Keratinocyte (primary cell): ENCODE measurements around the gene LOXL4. TPM values are rescaled to one million over a fixed set of nuclear protein-coding genes. Genes with fewer than 3 reads are reported as not detected.

Experiments
- DNase-seq: peaks from one replicate; pipeline ENCODE4 v3.0.0-alpha.2; 2011; ENCODE audit warnings: low read depth, missing footprints, low spot score
- FAIRE-seq: peaks from 2 replicates; lab custom pipeline; 2011; peaks lifted over from hg19 to GRCh38; lab: Jason Lieb, UNC
- H2AFZ ChIP-seq: 2 replicates; pipeline ENCODE4 v1.6.0; 2012; ENCODE audit warnings: low read length, control low read depth, inconsistent platforms; ENCODE audit not compliant: control insufficient read depth
- H3K27ac ChIP-seq: 2 replicates; pipeline ENCODE4 v1.5.1; 2011; ENCODE audit warnings: low read length; ENCODE audit not compliant: control insufficient read depth, insufficient read depth
- H3K27me3 ChIP-seq: 3 replicates; pipeline ENCODE4 v1.6.0; 2011; ENCODE audit warnings: low read length; ENCODE audit not compliant: control insufficient read depth, insufficient read depth; ENCODE audit errors: extremely low read depth
- H3K36me3 ChIP-seq, 2 experiments: 2 replicates in 1 of 2; 3 replicates in 1 of 2; pipeline ENCODE4 v1.5.1; 2011; ENCODE audit warnings: low read length in 2 of 2, mild to moderate bottlenecking in 1 of 2; ENCODE audit not compliant: control insufficient read depth in 2 of 2, insufficient read depth in 2 of 2; ENCODE audit errors: extremely low read depth in 1 of 2
- H3K4me1 ChIP-seq: 3 replicates; pipeline ENCODE4 v1.5.1; 2011; ENCODE audit warnings: low read length; ENCODE audit not compliant: control insufficient read depth, insufficient read depth; ENCODE audit errors: extremely low read depth
- H3K4me2 ChIP-seq: 3 replicates; pipeline ENCODE4 v1.6.0; 2011; ENCODE audit warnings: low read depth, low read length; ENCODE audit not compliant: control insufficient read depth, insufficient read depth; ENCODE audit errors: extremely low read depth
- H3K4me3 ChIP-seq, 3 experiments: fragments of 200-600 bp in 1 of 3; sonication (generic) in 1 of 3; 2 replicates in 2 of 3; 3 replicates in 1 of 3; pipeline ENCODE4 v1.5.1; 2011 to 2016; ENCODE audit warnings: low read length in 3 of 3, mild to moderate bottlenecking in 3 of 3, control low read depth in 2 of 3, inconsistent platforms in 1 of 3, low read depth in 1 of 3, mixed read lengths in 1 of 3, mixed run types in 1 of 3, moderate library complexity in 1 of 3; ENCODE audit not compliant: control insufficient read depth in 2 of 3, insufficient read depth in 2 of 3; ENCODE audit errors: extremely low read depth in 1 of 3
- H3K79me2 ChIP-seq: 2 replicates; pipeline ENCODE4 v1.6.0; 2012; ENCODE audit warnings: low read length; ENCODE audit not compliant: control insufficient read depth, insufficient read depth
- H3K9ac ChIP-seq: 3 replicates; pipeline ENCODE4 v1.6.0; 2011; ENCODE audit warnings: low read length; ENCODE audit not compliant: control insufficient read depth, insufficient read depth; ENCODE audit errors: extremely low read depth
- H3K9me1 ChIP-seq: 3 replicates; pipeline ENCODE4 v1.6.0; 2011; ENCODE audit warnings: low read length; ENCODE audit not compliant: control insufficient read depth, insufficient read depth; ENCODE audit errors: extremely low read depth
- H3K9me3 ChIP-seq: 2 replicates; pipeline ENCODE4 v1.5.1; 2012; ENCODE audit warnings: low read depth, low read length; ENCODE audit not compliant: control insufficient read depth
- H4K20me1 ChIP-seq: 3 replicates; pipeline ENCODE4 v1.6.0; 2011; ENCODE audit warnings: low read length; ENCODE audit not compliant: control insufficient read depth, insufficient read depth; ENCODE audit errors: extremely low read depth
- EZH2 ChIP-seq: IDR thresholded peaks from one replicate; pipeline ENCODE4 v1.6.1; 2012; ENCODE audit warnings: inconsistent platforms, mild to moderate bottlenecking, low read length, moderate library complexity
- dilution Hi-C: fragments of 300-500 bp; cut with MboI; formaldehyde crosslinking; loops from one replicate; pipeline ENCODE4 v1.7.0; 2020; ENCODE audit warnings: low sequenced_read_pairs; ENCODE audit not compliant: extremely low pct_ligation_motif_present
- polyA plus RNA-seq, 5 experiments: library from polyadenylated mRNA; depleted of rRNA in 3 of 5; stranded (reverse) in 3 of 5; stranded (forward) in 1 of 5; unstranded in 1 of 5; fragments of >200 nt; gene quantifications; 1 replicate in 1 of 5; 2 replicates in 3 of 5; 3 replicates in 1 of 5; pipeline versions ENCODE4 v1.2.1 to v1.2.3, GENCODE V29; 2011 to 2012; ENCODE audit warnings: missing spikeins in 2 of 5, low read depth in 1 of 5, low replicate concordance in 1 of 5
- TF ChIP-seq, protein P1 (sequence below), 3 experiments: IDR thresholded peaks in 1 of 3; conservative IDR thresholded peaks in 1 of 3; optimal IDR thresholded peaks in 1 of 3; 2 replicates in 2 of 3; 3 replicates in 1 of 3; pipeline versions ENCODE3 to v1.5.1; 2011; ENCODE audit warnings: low read length in 3 of 3, mild to moderate bottlenecking in 3 of 3, moderate library complexity in 2 of 3, control low read depth in 1 of 3, inconsistent platforms in 1 of 3; ENCODE audit not compliant: insufficient read depth in 2 of 3; ENCODE audit errors: extremely low read depth in 1 of 3

Gene LOXL4
- polyA plus RNA-seq, 1 donor (not counting 4 experiments of a cell fraction or from before 2014, with no cell fraction given): 0.01 TPM

DNA sequence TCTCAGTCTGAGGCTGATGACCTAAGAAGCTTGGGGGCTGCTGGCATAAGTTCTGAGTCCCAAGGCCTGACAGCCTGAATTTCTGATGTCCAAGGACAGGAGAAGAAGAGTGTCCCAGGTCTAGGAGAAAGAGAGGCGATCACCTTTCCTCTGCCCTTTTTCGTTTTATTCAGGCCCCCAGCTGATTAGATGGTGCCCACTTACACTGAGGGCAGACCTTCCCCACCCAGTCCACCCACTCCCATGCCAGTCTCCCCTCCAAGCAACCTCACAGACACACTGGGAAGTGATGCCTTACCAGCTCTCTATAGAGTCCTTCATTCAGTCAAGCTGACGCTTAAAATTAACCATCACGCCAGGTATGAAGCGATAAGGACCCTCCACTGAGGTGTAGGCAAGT, 19.3 kb upstream of the LOXL4 start:
- no peak overlapping the region for H3K4me3 ChIP-seq
- no peaks in the 10 kb centered on the region for H3K36me3 ChIP-seq
- no peak overlapping the region for H3K4me2 ChIP-seq
- no peak for FAIRE-seq
- no peak overlapping the region for H2AFZ ChIP-seq
- H3K27ac ChIP-seq: no peak overlapping the region
- H3K79me2 ChIP-seq: no peaks in the 10 kb centered on the region
- H3K27me3 ChIP-seq: peaks cover 10% of the 10 kb centered on the region
- TF ChIP-seq, protein P1, sequence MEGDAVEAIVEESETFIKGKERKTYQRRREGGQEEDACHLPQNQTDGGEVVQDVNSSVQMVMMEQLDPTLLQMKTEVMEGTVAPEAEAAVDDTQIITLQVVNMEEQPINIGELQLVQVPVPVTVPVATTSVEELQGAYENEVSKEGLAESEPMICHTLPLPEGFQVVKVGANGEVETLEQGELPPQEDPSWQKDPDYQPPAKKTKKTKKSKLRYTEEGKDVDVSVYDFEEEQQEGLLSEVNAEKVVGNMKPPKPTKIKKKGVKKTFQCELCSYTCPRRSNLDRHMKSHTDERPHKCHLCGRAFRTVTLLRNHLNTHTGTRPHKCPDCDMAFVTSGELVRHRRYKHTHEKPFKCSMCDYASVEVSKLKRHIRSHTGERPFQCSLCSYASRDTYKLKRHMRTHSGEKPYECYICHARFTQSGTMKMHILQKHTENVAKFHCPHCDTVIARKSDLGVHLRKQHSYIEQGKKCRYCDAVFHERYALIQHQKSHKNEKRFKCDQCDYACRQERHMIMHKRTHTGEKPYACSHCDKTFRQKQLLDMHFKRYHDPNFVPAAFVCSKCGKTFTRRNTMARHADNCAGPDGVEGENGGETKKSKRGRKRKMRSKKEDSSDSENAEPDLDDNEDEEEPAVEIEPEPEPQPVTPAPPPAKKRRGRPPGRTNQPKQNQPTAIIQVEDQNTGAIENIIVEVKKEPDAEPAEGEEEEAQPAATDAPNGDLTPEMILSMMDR (optimal IDR thresholded peaks at IDR 0.05 in 1 of 3, IDR thresholded peaks at IDR 0.05 in 1 of 3, conservative IDR thresholded peaks at IDR 0.05 in 1 of 3; ENCODE audit: extremely low read depth in 1 of 3, insufficient read depth in 2 of 3, low read length in 3 of 3): no peak
- no peak for TF ChIP-seq EZH2
- H3K9me1 ChIP-seq: no peaks in the 10 kb centered on the region
- H3K4me1 ChIP-seq: no peaks in the 10 kb centered on the region
- no peak overlapping the region for H3K9ac ChIP-seq
- dilution Hi-C loops: no loop called here
- no peaks in the 10 kb centered on the region for H4K20me1 ChIP-seq
- no peaks in the 10 kb centered on the region for H3K9me3 ChIP-seq
- DNase-seq: no peak

DNA sequence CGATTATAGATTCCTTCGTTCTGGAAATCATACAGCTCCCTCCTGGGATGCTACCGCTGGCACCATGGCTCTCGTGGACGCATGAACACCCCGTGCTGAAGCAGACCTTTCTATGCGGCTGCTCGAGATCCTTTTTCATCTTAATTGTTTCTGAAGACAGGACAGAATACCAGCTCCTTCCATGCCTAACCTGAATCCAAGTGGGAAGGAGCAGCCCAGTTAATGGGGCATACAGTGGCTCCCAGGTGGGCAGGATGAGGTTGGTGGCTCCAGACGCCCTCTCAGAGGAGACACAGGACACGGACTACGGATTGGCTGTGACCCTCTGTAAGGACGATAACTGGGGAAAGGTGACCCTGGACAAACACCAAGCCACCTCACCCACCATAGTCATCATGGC, 18.4 kb upstream of the LOXL4 start:
- dilution Hi-C loops: no loop called here
- FAIRE-seq: no peak
- H3K9me1 ChIP-seq: no peaks in the 10 kb centered on the region

More for the DNA sequence above, 18.4 kb upstream of the LOXL4 start:
- no peak overlapping the region for H3K27ac ChIP-seq
- no peak overlapping the region for H3K4me2 ChIP-seq
- H2AFZ ChIP-seq: no peak overlapping the region
- H4K20me1 ChIP-seq: no peaks in the 10 kb centered on the region
- no peaks in the 10 kb centered on the region for H3K4me1 ChIP-seq
- H3K4me3 ChIP-seq: no peak overlapping the region
- H3K79me2 ChIP-seq: no peaks in the 10 kb centered on the region
- H3K9me3 ChIP-seq: no peaks in the 10 kb centered on the region
- DNase-seq: no peak
- H3K9ac ChIP-seq: no peak overlapping the region
- peaks cover 17% of the 10 kb centered on the region for H3K27me3 ChIP-seq
- no peak for TF ChIP-seq EZH2
- TF ChIP-seq, protein P1 (optimal IDR thresholded peaks at IDR 0.05 in 1 of 3, IDR thresholded peaks at IDR 0.05 in 1 of 3, conservative IDR thresholded peaks at IDR 0.05 in 1 of 3; ENCODE audit: extremely low read depth in 1 of 3, insufficient read depth in 2 of 3, low read length in 3 of 3): no peak
- no peaks in the 10 kb centered on the region for H3K36me3 ChIP-seq
